ENCODE measurements around the gene INTS1.
A peak's percentile ranks its signal among the peaks of the same experiment; 100 is the strongest.

DNA sequence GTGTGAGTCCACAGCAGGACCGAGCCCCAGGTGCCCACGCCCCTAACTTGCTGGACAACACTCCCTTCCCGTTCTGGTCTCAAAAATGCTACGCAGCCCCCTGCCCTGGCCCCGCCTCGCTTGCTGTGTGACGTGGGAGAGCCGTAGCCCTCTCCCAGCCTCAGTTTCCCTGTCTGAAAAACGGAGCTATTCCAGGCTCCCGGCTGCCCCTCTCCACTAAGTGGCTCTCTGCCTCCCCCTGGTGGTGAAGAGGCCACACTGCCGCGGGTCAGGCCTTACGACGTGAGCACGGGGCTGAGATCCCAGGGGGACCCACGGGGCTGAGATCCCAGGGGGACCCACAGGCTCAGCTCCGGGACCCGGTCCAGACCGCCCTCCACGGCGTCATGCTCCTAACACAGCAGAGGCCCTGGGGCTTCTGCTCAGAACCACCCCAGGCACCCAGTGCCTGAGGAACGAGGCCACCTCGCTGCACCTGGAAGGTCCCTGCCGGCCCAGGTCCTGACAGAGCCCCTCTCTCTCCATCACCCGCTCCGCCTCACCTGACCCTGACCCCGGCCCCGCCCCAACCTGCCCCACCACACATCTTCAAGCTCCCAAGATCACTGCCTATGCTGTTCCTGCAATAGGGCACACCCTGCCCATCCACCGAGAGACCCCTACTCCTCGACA is 71.6 kb downstream of the INTS1 start:
- TF ChIP-seq CTCF (IDR thresholded peaks at IDR 0.05) (peak; percentile 61 to 94 (median 74)), POLR2A (IDR thresholded peaks at IDR 0.05) (no peak)
